SU-DHL-6 (cell line): ENCODE measurements around the gene PCGF1.
A peak's percentile ranks its signal among the peaks of the same experiment; 100 is the strongest.

Experiments used
- H2AFZ ChIP-seq: fragments of 200-600 bp; sonication (generic); 2 replicates; pipeline ENCODE4 v1.6.1; 2014; ENCODE audit warnings: low read depth, mild to moderate bottlenecking, moderate library complexity, mixed read lengths, antibody characterized with exemption, low read length; ENCODE audit not compliant: severe bottlenecking
- H3F3A ChIP-seq: fragments of 200-600 bp; shearing (Covaris generic); 2 replicates; pipeline ENCODE4 v1.6.0; 2016; ENCODE audit warnings: antibody characterized with exemption, mild to moderate bottlenecking; ENCODE audit not compliant: insufficient read depth
- H3K27ac ChIP-seq: fragments of 200-600 bp; sonication (generic); 2 replicates; pipeline ENCODE4 v1.5.1; 2016; ENCODE audit warnings: low read depth, mild to moderate bottlenecking, low read length, moderate library complexity, mixed read lengths
- H3K27me3 ChIP-seq: fragments of 200-600 bp; sonication (generic), shearing (Covaris generic); 2 replicates; pipeline ENCODE4 v1.6.0; 2014; ENCODE audit warnings: mild to moderate bottlenecking, low read length
- H3K36me3 ChIP-seq: fragments of 200-600 bp; sonication (generic); 2 replicates; pipeline ENCODE4 v1.6.1; 2014; ENCODE audit warnings: mild to moderate bottlenecking, low read length, mixed read lengths
- H3K4me2 ChIP-seq: fragments of 300-600, 200-600 bp; shearing (Covaris generic), sonication (generic); 2 replicates; pipeline ENCODE4 v1.6.0; 2014; ENCODE audit warnings: low read length, low read depth, mild to moderate bottlenecking; ENCODE audit not compliant: poor library complexity, severe bottlenecking
- H3K4me3 ChIP-seq: fragments of 200-600 bp; sonication (generic); 2 replicates; pipeline ENCODE4 v1.5.1; 2014; ENCODE audit warnings: antibody characterized with exemption, low read length, mild to moderate bottlenecking, mixed read lengths; ENCODE audit not compliant: insufficient read depth, poor library complexity, severe bottlenecking
- H3K79me2 ChIP-seq: fragments of 200-600 bp; sonication (generic); 2 replicates; pipeline ENCODE4 v1.6.1; 2014; ENCODE audit warnings: mild to moderate bottlenecking, low read length, moderate library complexity; ENCODE audit not compliant: insufficient read depth
- H3K9ac ChIP-seq: fragments of 200-600 bp; sonication (generic); 2 replicates; pipeline ENCODE4 v1.7.0; 2014; ENCODE audit warnings: mild to moderate bottlenecking, low read length
- H3K9me2 ChIP-seq: fragments of 200-600 bp; sonication (generic); replicated peaks from 2 replicates; pipeline ENCODE4 v1.6.1; 2014; ENCODE audit warnings: low read length; ENCODE audit not compliant: insufficient read depth
- H3K9me3 ChIP-seq: fragments of 200-600 bp; sonication (generic); 2 replicates; pipeline ENCODE4 v1.6.1; 2014; ENCODE audit warnings: low read length, mixed read lengths; ENCODE audit not compliant: insufficient read depth
- H4K20me1 ChIP-seq: fragments of 200-600 bp; sonication (generic); 2 replicates; pipeline ENCODE4 v1.6.1; 2014; ENCODE audit warnings: low read depth, mild to moderate bottlenecking, antibody characterized with exemption, low read length, moderate library complexity, mixed read lengths
- EZH2phosphoT487 ChIP-seq: fragments of 200-600 bp; sonication (generic), shearing (Covaris generic); conservative IDR thresholded peaks from 2 replicates; pipeline ENCODE4 v1.6.1; 2018; ENCODE audit warnings: mild to moderate bottlenecking, antibody characterized with exemption, low read length, moderate library complexity, mixed read lengths
- TF ChIP-seq, protein P1 (sequence below): fragments of 200-600 bp; sonication (generic); IDR thresholded peaks from one replicate; pipeline ENCODE4 v1.5.1; 2017; ENCODE audit warnings: antibody characterized with exemption, mild to moderate bottlenecking, low read length, moderate library complexity; ENCODE audit not compliant: insufficient read depth, poor library complexity, severe bottlenecking

PCGF1 gene

DNA sequence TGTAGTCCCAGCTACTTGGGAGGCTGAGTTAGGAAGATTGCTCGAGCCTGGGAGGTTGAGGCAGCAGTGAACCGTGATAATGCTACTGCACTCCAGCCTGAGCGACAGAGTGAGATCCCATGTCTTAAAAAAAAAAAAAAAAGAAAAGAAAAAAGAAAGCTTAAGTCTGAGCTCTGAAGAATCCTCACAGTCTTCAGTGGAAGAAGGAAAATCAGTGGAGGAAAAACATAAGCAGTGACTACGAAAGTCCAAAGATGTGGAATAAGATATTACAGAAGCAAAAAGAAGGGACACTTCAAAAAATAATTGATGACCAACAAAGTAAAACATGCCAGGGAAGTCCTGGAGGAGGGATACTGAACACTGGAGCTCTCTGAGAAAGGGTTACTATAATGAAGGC, 2.8 kb upstream of the PCGF1 start:
- no peaks in the 10 kb centered on the region for H3K27me3 ChIP-seq

DNA sequence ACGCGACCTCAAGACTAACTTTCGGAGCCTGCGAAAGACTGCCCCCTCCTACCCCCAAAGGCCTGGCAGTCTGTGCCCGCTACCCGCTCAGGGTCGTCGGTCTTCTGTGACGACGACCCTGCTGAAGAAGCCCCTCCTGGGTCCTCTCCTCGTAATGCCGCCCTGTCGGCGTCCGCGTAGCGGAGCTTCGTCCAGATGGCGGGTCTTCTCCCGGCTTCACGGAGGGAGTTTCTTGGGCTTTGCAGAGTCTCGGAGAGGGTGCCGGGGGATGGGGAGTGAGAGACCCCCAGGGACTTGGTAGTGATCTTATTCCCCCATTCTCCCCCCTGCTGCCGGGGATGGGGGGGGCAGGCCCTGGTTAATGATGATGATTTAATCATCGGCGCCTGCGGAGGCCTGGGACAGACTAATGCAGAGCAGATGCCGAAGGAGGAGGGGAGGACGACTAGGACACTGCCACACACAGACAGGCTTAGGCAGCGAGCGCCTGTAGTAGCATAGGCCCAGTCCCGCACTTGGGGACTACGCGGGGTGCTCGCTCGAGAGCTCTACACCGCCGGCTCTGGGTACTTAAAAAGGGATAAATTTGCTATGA, 528 bp upstream of the PCGF1 start:
- Histone ChIP-seq H3F3A (peaks cover 4% of the 10 kb centered on the region; the same call in 1 of the 2 replicates), H3K36me3 (no peaks in the 10 kb centered on the region)
- no peak for TF ChIP-seq EZH2phosphoT487
- TF ChIP-seq, protein P1, sequence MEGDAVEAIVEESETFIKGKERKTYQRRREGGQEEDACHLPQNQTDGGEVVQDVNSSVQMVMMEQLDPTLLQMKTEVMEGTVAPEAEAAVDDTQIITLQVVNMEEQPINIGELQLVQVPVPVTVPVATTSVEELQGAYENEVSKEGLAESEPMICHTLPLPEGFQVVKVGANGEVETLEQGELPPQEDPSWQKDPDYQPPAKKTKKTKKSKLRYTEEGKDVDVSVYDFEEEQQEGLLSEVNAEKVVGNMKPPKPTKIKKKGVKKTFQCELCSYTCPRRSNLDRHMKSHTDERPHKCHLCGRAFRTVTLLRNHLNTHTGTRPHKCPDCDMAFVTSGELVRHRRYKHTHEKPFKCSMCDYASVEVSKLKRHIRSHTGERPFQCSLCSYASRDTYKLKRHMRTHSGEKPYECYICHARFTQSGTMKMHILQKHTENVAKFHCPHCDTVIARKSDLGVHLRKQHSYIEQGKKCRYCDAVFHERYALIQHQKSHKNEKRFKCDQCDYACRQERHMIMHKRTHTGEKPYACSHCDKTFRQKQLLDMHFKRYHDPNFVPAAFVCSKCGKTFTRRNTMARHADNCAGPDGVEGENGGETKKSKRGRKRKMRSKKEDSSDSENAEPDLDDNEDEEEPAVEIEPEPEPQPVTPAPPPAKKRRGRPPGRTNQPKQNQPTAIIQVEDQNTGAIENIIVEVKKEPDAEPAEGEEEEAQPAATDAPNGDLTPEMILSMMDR, result no peak

More for the DNA sequence above, 2.8 kb upstream of the PCGF1 start:
- Histone ChIP-seq H3K4me2 (no peak overlapping the region), H3K27ac (no peak overlapping the region), H3K9ac (no peak overlapping the region), H3K9me3 (no peaks in the 10 kb centered on the region), H3K9me2 (no peaks in the 10 kb centered on the region), H3K79me2 (0 out of 2 replicates have a peak, but pooled peaks cover 3% of the 10 kb centered on the region), H3K36me3 (no peaks in the 10 kb centered on the region), H4K20me1 (no peaks in the 10 kb centered on the region), H2AFZ (no peak overlapping the region), H3K4me3 (no peak overlapping the region), H3F3A (peaks cover 4% of the 10 kb centered on the region; the same call in 1 of the 2 replicates)
- TF ChIP-seq, protein P1, result no peak
- no peak for TF ChIP-seq EZH2phosphoT487

DNA sequence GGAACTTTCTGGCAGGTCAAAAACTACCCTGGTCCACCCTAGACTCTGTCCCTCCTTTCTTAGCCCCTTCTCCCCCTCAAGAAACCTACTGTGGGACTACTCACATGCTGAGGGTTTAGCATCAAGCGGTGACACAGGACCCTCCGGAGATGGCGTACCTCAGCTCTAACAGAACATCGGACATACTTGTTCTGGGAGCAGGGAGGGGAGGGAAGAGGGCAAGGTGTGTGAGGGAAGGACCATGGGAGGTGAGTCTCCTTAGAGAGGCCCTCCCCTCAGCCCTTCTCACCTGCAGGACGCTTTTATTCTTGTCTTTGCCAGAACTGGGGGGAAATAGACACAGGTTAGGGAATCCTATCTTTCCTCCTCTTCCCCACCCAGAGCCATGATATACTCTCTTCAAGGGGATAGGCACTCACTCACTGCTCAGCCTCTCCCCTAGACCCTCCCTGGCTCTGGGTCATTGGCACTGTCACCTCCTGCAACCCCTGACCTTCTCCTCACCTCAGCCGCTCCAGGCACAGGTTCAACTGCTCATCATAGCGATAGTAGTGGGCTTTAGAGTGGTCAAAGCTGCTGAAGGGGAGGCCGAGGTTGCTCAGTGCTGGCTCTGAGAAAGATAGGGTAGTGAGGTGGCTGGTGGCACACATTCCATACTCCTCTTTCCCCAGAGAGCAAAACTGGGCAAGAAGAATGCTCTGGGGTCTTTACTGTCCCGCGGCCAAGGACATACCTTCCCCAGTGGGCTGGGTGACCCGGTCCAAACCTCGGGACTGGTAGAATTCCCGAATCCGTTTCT, 1.8 kb downstream of the PCGF1 start:
- H3K36me3 ChIP-seq, result no peaks in the 10 kb centered on the region
- no peak overlapping the region for H3K4me3 ChIP-seq
- no peak overlapping the region for H3K27ac ChIP-seq
- TF ChIP-seq EZH2phosphoT487, result no peak
- TF ChIP-seq, protein P1, result no peak
- peaks cover 4% of the 10 kb centered on the region; the same call in 1 of the 2 replicates for H3F3A ChIP-seq
- H3K79me2 ChIP-seq, result 0 out of 2 replicates have a peak, but pooled peaks cover 3% of the 10 kb centered on the region
- H3K9me2 ChIP-seq, result no peaks in the 10 kb centered on the region
- H2AFZ ChIP-seq, result no peak overlapping the region
- no peaks in the 10 kb centered on the region for H4K20me1 ChIP-seq
- no peak overlapping the region for H3K9ac ChIP-seq
- no peak overlapping the region for H3K4me2 ChIP-seq
- no peaks in the 10 kb centered on the region for H3K27me3 ChIP-seq
- no peaks in the 10 kb centered on the region for H3K9me3 ChIP-seq

More for the DNA sequence above, 528 bp upstream of the PCGF1 start:
- no peaks in the 10 kb centered on the region for H3K9me2 ChIP-seq
- peak overlapping the region; percentile 90 for H3K27ac ChIP-seq
- peak overlapping the region; percentile 70 for H3K4me3 ChIP-seq
- peak overlapping the region; percentile 66 for H3K4me2 ChIP-seq
- peak overlapping the region; percentile 68 for H3K9ac ChIP-seq
- H4K20me1 ChIP-seq, result no peaks in the 10 kb centered on the region
- no peaks in the 10 kb centered on the region for H3K27me3 ChIP-seq
- H2AFZ ChIP-seq, result peak overlapping the region; percentile 98
- no peaks in the 10 kb centered on the region for H3K9me3 ChIP-seq
- H3K79me2 ChIP-seq, result 0 out of 2 replicates have a peak, but pooled peaks cover 3% of the 10 kb centered on the region
